ENCODE data around the gene ATP6V0A1.
"Not testable (repeated sequence)": the region's sequence is repeated elsewhere in the genome, so short reads cannot be mapped to it uniquely, and the experiment has no call there.

Gene ATP6V0A1

DNA sequence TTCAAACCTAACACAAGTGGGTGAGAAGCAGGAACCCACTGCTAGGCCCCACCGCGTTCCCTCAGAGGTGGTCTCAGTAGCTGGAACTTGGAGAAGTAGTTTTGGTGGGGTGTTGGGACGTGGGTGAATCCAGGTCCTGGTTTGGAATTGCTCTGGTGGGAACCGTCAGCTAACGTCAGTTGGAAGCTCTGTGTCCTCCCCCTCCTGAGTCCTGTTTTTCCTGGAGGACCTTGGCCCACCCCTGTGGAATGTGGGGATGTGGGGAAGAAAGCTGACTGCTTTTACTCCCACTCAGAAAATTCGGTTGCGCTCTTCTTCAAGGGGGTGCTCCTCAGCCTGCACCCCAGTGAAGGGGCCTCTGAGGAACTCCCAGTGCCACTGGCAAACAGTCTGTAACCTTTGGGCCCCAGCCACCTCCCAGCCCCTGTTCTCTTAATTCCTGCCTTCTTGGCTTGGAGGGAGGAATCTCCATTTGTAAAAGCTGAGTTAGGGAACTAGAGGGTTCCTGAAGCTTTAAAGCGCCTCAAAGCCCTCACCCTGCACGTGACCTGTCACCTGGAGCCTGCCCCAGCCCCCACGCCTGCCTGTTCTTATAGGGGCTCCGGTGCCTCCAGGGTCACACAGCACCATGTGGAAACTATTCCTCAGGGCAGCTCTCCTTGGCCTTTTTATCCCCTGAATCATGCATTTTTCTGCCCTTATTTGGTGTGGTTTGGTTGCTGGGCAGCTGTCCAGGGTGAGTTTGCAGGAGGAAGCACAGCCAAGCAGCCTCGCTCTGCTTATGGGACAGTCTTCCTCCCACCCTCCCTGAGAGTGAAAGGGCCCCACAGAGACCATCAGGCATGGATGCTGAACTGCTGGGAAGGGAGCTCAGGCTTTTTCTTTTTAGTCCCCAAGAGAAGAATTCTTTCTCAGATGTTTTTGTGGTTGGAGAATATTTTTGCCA is 61.1 kb downstream of the ATP6V0A1 start:
- peak; percentile 94 for DNase-seq (ENCODE audit: low spot score)

DNA sequence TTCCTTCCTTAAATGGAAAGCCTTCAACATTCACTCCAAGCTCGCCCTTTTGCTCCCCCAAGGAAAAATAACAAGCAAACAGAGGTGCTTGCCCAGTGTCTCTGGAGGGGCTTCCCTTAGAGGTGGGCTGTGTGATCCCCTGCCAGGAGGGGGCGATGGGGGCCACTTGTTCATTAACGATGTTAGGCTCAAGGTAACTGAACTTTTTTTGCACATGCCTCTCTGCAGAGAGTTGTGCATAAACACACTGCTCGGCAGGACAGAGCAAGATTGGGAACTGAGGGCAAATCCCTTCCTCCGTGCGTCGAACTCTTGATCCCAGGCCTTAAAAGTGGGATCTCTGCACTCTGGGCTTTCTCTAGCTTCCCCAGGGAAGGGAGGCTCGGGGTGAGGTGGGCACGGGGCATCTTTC is 61.9 kb downstream of the ATP6V0A1 start:
- no peak for DNase-seq (ENCODE audit: low spot score)

DNA sequence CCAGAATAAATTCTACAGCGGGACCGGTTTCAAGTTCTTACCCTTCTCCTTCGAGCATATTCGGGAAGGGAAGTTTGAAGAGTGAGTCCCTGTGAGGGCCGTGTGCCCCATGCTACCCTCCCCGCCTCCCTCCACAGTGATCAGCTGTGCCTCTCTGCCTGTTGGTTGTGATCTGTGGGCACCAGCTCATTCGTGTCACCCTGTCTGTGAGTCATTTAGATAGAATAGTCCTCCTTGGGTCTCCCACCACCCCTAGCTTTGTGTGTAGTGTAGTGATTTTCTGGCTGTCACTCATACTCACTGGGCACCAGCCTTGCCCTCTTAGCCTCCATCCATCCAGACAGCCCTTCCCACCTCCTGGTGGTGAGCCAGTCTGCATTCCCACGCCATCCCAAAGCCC is 62.4 kb downstream of the ATP6V0A1 start:
- no peak for DNase-seq (ENCODE audit: low spot score)

DNA sequence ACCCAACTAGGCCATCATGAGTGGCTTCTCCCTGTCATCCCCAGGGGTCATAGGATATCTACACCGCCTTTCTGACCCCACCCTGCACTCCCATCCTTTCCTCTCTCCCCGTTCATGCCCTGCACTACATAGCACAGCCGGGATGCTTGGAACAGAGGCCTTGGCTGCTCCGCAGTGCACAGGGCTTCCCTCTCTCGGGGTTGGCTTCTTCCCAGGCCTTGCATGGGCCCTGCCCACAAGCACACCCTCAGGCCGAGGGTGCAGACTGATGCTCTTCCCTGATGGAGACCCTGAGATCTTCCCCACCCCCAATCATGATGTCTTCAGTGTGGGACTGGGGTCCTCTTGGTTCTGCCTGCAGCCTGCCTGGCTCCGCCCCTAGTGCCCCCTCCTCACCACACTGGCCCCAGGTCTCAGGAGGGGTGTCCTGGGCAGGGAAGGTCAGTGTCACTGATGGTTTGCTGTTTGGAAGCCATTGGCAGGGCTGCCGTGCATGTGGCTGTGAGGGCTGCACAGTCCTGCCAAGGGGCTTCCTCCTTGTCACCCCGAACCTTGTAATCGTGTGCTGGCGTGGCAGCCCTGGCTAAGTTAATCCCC is 63.1 kb downstream of the ATP6V0A1 start:
- DNase-seq (ENCODE audit: low spot score) = no peak

DNA sequence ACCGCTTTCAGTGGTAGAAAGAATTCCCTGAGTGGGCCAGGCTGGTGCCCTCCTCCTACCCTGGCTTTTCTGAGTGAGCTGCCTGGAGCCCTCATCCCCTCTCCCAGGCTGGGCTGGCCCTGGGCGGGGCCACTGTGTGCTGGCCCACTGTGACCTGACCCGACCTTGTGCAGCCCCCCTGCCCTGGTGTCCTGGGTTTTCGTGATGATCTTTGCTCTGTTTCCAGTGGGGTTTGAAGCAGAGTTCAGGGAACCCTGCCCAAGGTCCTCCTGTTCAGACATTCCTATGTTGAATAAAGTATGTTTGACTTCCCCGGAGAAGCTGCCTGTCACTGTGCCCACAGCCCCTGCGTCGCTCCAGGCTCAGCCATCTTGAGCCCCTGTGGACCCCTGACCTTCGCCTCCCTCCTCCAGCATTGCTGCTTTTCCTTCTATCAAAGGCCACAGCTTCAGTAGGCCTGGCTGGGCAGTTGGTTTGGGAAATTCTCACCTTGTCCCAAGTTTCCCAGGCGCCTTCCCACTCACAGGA is 63.6 kb downstream of the ATP6V0A1 start:
- no peak for DNase-seq (ENCODE audit: low spot score)

DNA sequence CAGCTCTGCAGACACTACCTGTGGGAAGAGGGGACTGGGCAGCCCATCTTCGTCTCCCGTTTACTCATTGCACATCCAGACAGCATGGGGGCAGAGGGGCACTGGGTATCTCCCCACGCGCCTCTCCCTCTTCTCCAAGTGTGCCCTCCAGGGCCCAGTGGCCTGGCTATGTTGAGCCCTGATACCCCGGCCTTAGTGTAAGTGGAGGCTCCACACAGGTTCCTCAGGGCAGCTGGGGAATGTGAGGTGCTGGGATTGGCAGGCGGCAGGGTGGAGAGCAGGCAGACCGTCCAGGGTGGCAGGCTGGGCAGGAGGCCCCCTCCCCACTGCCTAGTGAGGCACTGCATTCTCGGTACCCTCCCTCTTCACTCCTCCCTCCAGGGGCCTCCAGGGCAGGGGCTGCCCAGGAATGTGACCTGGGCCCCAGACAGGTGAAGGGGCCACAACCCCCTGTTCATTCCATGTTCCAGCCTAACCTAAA is 64.2 kb downstream of the ATP6V0A1 start:
- DNase-seq (ENCODE audit: low spot score) = no peak

DNA sequence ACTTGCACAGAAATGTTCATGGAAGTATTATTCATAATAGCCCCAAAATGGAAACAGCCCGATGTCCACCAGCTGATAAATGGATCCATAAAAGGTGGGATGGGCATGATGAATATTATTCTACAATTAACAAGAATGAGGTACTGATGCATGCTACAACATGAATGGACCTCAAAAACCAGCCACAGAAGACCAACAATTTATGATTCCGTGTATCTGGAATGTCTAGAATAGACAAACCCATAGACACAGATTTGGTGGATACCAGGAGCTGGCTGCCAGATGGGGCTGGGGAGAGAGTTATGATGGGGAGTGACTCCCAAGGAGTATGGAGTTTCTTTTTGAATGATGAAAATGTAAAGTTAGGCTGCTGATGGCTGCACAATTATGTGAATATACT is 66.5 kb downstream of the ATP6V0A1 start:
- DNase-seq (ENCODE audit: low spot score) = no peak

DNA sequence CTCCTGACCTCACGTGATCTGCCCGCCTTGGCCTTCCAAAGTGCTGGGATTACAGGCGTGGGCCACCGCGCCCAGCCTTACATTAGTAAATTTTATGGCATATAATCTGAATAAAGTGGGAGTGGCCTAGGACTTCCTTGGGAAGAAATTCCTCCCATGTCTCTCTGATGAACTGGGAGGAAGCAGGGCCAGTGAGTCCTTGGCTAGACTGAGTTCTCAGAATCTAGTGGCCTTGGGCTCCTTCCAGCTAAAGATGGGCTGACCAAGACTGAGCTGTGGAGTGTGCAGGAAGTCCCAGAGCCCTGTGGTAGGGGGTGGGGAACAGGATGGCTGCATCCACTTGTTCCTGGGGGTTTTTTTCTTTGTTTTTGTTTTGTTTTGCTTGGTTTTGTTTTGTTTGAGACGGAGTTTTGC is 67.4 kb downstream of the ATP6V0A1 start:
- peak; percentile 47 for DNase-seq (ENCODE audit: low spot score)

DNA sequence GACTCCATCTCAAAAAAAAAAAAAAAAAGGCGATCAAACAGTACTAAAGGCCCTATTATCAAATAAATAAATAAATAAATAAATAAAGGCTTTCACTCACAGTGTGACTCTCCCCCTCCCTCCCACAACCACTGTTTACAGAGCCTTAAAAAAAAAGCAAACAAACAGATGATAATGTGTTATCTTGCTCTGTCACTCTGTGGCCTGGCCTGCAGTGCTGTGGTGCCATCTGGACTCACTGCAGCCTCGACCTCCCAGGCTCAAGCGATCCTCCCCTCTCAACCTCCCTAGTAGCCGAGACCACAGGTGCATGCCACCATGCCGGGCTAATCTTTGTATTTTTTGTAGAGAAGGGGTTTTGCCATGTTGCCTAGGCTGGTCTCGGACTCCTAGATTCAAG is 69.3 kb downstream of the ATP6V0A1 start:
- no peak for DNase-seq (ENCODE audit: low spot score)

DNA sequence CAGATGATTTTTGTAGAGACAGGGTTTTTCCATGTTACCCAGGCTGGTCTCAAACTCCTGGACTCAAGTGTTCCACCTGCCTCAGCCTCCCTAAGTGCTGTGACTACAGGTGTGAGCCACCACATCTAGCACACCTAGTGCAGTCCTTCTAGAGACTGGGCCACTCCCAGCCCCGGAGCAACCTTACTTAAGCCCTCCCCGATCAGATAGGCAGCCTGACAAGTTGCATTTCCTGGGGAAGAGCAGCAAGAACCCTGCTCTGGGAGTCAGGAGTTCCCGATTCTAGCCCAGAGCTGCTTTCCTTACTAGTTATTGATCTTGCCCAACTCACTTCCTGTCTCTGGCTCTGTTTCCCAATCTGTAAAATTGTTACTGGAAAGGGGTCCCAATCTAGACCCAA is 70.4 kb downstream of the ATP6V0A1 start:
- DNase-seq (ENCODE audit: low spot score) = no peak

DNA sequence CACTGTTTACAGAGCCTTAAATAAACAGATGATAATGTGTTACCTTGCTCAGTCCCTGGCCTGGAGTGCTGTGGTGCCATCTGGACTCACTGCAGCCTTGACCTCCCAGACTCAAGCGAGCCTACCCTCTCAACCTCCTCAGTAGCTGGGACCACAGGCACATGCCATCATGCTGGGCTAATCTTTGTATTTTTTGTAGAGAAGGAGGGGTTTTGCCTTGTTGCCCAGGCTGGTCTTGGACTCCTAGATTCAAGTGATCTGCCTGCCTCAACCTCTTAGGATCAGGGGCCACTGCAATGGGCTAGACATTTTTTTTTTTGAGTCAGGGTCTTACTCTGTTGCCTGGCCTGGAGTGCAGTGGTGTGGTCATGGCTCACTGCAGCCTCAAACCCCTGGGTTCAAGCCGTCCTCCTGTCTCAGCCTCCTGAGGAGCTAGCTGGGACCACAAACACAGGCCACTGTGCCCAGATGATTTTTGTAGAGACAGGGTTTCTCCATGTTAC is 72.3 kb downstream of the ATP6V0A1 start:
- no peak for DNase-seq (ENCODE audit: low spot score)

DNA sequence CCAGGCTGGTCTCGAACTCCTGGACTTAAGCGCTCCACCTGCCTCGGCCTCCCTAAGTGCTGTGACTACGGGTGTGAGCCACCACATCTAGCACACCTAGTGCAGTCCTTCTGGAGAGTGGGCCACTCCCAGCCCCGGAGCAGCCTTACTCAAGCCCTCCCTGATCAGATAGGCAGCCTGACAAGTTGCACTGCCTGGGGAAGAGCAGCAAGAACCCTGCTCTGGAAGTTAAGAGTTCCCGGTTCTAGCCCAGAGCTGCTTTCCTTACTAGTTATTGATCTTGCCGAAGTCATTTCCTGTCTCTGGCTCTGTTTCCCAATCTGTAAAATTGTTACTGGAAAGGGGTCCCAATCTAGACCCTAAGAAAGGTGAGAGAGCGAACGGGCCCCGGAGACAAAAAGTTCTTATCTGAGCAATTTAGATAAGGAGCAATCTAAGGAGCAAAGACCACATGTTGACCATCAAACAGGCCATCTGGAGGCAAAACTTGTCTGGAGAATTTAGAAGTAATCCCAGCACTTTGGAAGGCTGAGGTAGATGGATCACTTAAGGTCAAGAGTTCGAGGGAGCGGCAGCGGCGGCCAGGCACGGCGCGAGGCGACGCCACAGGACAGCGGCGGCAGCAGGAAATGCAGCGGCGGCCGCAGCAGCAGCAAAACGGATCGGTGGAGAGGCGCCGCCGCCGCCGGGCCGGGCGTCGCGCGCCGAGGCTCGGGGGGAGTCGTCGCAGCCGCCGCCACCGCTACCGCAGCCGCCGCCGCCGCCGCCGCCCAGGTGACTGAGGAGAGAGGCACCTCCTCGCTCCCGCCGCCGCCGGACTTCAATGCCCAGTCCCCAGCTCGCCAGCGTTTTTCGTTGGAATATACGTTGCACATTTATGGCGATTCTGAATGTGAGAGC is 73.0 kb downstream of the ATP6V0A1 start:
- DNase-seq (ENCODE audit: low spot score) = peak; percentile 42

DNA sequence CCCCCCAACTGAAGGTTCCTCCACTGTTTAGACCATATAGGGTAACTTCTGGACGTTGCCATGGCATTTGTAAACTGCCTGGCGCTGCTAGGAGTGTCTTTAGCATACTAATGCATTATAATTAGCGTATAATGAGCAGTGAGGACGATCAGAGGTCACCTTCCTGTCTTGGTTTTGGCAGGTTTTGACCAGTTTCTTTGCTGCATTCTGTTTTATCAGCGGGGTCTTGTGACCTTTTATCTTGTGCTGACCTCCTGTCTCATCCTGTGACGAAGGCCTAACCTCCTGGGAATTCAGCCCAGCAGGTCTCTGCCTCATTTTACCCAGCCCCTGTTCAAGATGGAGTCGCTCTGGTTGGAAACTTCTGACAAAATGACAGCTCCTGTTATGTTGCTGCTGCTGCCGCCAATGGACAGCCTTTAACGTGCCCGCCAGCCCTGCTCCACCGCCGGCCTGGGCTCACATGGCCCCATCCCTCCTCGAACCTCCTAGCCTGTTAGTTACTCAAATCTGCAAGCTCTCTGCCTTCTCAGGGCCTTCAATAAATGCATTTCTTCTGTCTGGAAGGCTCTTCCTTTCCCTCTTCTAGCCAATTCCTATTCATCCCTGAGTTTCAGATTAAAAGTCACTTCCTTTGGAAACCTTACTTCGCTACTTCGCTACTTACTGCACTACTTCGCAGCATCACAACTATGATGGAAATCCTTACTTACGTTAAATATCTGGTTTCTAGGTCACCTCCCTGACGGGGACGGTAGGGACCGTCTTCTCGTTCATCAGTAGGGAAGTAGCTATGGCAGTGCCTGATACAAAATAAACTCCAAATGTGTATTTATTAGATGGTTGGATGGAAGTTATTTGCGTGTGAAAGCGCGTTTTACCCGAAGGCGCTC is 76.7 kb downstream of the ATP6V0A1 start:
- DNase-seq (ENCODE audit: low spot score) = no peak

DNA sequence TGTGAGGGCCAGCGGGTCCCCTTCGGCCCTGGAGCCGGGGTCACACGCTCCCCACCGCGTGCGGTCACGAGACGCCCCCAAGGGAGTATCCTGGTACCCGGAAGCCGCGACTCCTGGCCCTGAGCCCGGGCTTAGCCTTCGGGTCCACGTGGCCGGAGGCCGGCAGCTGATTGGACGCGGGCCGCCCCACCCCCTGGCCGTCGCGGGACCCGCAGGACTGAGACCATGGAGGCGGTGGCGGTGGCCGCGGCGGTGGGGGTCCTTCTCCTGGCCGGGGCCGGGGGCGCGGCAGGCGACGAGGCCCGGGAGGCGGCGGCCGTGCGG is 77.3 kb downstream of the ATP6V0A1 start, which contains the start of gene NAGLU:
NAGLU (plus strand) TSS at position 194 of the 324 bp plus-strand sequence; CDS start at position 226, 32 bp downstream.
- DNase-seq (ENCODE audit: low spot score) = peak; percentile 83

DNA sequence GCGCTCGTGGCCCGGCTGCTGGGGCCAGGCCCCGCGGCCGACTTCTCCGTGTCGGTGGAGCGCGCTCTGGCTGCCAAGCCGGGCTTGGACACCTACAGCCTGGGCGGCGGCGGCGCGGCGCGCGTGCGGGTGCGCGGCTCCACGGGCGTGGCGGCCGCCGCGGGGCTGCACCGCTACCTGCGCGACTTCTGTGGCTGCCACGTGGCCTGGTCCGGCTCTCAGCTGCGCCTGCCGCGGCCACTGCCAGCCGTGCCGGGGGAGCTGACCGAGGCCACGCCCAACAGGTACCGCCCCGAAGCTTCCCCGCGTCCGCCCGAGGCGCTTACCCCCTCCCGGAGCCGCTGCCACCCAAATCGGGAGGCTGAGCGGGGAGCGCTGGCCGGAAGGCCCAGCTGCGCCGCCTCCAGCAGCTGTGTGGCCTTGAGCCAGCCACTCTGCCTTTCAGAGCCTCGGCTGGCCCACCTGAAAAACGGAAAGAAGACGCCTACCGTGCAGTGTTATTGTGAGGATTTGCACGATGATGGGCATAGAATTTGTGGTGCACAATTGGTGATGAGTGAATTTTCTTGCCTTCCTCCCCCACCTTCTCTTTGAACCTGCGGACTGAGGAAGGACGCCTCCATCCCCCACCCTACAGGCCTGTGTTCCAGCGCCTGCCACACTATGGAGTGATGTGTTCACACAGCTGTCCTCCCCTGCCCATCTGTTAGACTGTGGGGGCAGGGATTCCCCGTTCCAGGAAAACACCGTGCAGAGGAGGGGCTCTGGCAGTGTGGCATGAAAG is 77.9 kb downstream of the ATP6V0A1 start:
- DNase-seq (ENCODE audit: low spot score) = peak; percentile 71

DNA sequence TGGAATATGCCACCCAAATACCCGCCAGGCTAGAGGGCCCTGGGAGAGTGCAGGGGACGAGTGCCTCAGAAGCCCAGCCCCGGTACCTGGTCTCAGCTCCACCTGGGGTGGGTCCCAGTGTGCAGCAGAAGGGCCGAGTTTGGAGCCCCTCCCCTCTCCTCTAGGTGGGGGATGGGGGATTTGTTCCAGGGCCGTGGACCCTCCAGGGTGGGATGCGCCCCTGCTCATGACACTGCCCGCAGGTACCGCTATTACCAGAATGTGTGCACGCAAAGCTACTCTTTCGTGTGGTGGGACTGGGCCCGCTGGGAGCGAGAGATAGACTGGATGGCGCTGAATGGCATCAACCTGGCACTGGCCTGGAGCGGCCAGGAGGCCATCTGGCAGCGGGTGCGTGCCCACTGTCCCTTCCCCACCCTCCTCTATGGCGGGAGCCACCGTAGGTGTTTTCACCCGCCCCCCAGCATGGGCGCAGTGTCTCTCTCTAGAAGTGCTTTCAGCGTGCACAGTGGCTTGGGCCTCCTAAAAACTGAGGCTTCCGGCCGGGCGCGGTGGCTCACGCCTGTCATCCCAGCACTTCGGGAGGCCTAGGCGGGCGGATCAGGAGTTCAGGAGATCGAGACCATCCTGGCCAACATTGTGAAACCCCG is 78.6 kb downstream of the ATP6V0A1 start:
- DNase-seq (ENCODE audit: low spot score) = no peak

DNA sequence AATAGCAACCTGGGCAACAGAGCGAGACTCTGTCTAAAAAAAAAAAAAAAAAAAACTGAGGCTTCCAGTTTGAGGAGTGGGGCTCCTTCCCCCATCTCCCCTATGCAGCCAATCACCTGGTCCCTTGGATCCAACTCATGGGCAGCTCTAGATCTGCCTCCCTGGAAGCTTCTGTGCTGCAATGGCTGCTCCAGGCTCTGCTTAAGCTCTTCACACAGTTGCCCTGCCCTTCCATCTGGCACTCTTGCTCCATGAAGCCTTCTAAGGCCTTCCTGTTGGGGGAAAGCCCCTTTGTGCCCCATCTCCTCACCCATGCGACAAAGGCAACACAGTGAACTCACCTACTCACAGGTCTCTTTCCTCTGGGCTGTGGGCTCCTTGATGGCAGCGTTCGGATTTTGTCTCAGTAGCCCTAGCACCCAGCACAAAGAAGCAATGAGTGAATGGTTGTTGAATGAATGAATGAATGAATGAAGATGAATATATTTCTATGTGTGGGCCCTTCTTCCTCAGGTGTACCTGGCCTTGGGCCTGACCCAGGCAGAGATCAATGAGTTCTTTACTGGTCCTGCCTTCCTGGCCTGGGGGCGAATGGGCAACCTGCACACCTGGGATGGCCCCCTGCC is 79.3 kb downstream of the ATP6V0A1 start:
- no peak for DNase-seq (ENCODE audit: low spot score)

DNA sequence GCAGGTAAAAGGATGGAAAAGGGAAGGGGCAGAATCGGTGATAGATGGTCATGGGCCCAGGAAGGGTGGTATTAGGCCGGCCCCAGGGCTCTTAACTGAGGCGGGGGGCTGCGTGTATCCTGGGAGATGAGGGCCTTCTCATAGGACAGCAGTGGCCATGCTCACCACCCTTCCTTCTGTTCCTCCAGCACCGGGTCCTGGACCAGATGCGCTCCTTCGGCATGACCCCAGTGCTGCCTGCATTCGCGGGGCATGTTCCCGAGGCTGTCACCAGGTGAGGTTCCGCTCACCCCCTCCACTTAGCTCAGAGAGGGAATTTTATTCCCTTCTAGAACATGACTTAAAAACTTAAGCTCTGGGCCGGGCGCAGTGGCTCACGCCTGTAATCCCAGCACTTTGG is 79.8 kb downstream of the ATP6V0A1 start:
- no peak for DNase-seq (ENCODE audit: low spot score)

DNA sequence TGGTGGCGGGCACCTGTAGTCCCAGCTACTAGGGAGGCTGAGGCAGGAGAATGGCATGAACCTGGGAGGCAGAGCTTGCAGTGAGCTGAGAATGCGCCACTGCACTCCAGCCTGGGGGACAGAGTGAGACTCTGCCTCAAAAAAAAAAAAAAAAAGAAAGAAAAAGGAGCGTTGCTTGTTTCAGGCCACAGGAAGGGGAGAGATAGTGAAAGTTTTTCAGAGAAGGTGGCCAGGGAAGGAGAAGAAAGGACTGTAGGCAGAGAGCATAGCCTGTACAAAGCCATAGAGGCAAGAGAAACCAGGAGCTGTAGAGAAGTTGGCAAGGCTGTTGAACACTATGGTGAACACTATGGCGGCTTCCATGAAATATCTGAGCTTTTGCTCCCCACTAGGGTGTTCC is 81.9 kb downstream of the ATP6V0A1 start:
- not testable (repeated sequence) for DNase-seq (ENCODE audit: low spot score)

All from cerebellar cortex (tissue), 1 donor.